ENCODE results near the gene NDUFAB1.
"Not testable (repeated sequence)": the region's sequence is repeated elsewhere in the genome, so short reads cannot be mapped to it uniquely, and the experiment has no call there.

Gene NDUFAB1

GRCh38 chr16:23544436-23544835 lies 51.7 kb downstream of the NDUFAB1 start:
- DNase-seq: no peak

DNA sequence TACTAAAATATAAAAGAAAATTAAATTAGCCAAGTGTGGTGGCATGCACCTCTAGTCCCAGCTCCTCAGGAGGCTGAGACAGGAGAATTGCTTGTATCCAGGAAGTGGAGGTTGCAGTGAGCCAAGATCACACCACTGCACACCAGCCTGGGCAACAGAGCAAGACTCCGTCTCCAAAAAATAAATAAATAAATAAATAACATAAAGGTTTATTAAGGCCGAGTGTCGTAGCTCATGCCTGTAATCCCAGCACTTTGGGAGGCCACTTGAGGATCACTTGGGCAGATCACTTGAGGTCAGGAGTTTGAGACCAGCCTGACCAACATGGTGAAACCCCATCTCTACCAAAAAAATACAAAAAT lies 55.3 kb downstream of the NDUFAB1 start:
- not testable (repeated sequence) for DNase-seq

DNA sequence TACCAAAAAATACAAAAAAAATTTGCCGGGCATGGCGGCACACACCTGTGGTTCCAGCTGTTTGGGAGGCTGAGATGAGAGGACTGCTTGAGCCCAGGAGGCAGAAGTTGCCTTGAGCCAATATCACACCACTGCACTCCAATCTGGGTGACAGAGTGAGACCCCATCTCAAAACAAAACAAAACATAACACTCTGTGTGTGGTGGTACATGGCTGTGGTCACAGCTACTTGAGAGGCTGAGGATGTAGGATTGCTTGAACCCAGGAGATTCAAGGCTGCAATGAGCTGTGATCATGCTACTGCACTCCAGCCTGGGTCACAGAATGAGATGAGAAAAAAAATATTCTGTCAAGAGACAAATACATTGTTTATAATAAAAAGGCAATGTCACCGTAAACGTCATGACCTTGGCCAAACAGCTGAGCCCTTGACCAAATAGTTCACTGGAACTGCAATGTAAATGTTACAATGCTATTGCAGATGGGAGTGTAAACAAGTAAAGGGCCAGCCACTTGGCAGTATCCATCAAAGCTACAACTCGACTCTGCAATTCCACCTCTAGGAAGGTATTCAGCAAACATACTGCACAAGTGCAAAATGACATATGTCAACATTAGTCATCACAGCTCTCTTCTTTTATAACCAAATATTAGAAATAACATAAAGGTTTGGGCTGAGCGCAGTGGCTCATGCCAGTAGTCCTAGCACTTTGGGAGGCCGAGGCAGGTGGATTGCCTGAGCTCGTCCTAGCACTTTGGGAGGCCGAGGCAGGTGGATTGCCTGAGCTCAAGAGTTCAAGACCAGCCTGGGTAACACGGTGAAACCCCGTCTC lies 55.9 kb downstream of the NDUFAB1 start:
- peak; percentile 97 for DNase-seq

DNA sequence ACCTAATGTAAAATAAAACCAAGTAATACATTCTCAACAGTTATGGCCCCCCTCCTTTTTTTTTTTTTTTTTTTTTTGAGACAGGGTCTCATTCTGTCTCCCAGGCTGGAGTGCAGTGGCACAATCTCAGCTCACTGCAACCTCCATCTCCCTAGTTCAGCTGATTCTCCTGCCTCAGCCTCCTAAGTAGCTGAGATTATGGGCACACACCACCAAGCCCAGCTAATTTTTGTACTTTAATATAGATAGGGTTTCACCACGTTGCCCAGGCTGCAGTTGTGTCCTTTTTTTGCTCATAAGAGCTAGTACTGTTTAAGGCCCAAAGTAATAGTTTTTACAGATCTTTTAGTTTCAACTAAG lies 57.2 kb downstream of the NDUFAB1 start:
- no peak for DNase-seq

GRCh38 chr16:23537390-23537789 lies 58.7 kb downstream of the NDUFAB1 start:
- no peak for DNase-seq

GRCh38 chr16:23535901-23536300 lies 60.2 kb downstream of the NDUFAB1 start:
- DNase-seq: no peak

GRCh38 chr16:23534868-23535860 lies 61.0 kb downstream of the NDUFAB1 start:
- DNase-seq: no peak

DNA sequence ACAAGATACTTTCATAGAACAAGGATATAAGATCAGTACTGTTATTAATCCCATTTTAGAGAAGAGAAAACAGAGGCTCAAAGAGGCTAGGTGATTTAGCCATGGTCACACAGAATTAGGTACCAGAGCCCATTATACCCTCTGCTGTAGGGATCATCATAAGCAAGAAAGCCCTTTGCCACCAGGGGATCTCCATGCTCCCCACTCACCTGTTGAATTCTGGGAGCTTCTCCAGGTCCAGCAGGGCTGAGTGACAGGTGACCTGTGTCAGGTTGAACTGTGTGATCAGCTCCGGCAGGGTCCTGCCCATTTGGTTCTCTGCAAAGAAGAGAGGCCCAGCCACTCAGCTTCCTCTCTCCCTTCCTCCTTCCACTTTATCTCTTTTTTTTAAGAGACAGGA lies 63.7 kb downstream of the NDUFAB1 start:
- DNase-seq: no peak

Measured in DMS53 (cell line).